ENCODE measurements around the gene NSD1.

DNA sequence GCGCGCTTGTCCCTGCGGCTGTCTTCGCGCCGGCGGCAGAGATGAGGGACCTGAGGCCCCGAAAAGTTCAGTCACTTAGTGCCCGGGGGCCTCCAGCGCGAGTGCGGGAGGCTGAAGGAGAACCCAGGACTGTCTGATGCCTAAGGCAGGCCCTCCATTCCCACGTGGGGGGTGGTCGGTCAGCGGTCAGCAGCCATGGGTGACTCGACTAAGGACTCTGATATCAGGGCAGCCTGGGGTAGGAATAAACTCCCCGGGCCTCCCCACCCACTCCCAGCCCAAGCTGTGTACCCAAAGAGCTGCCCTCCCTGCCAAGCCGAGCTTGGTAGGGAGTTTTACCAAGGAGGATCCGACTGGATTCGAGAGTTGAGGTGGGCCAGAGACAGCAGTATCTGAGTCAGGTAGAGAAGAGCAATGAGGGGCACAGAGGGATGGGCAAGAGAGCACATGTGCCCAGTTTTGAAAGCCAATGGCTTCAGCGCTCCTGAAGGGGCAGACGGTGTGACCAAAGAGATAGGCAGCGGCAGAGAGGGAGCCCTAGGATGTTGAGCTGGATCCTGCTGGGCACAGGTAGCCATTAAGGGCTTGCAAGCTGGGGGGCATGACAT lies 46.1 kb upstream of the NSD1 start:
- TF ChIP-seq, protein P1, sequence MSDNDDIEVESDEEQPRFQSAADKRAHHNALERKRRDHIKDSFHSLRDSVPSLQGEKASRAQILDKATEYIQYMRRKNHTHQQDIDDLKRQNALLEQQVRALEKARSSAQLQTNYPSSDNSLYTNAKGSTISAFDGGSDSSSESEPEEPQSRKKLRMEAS (IDR thresholded peaks at IDR 0.05), result no peak
- TF ChIP-seq, protein P2, sequence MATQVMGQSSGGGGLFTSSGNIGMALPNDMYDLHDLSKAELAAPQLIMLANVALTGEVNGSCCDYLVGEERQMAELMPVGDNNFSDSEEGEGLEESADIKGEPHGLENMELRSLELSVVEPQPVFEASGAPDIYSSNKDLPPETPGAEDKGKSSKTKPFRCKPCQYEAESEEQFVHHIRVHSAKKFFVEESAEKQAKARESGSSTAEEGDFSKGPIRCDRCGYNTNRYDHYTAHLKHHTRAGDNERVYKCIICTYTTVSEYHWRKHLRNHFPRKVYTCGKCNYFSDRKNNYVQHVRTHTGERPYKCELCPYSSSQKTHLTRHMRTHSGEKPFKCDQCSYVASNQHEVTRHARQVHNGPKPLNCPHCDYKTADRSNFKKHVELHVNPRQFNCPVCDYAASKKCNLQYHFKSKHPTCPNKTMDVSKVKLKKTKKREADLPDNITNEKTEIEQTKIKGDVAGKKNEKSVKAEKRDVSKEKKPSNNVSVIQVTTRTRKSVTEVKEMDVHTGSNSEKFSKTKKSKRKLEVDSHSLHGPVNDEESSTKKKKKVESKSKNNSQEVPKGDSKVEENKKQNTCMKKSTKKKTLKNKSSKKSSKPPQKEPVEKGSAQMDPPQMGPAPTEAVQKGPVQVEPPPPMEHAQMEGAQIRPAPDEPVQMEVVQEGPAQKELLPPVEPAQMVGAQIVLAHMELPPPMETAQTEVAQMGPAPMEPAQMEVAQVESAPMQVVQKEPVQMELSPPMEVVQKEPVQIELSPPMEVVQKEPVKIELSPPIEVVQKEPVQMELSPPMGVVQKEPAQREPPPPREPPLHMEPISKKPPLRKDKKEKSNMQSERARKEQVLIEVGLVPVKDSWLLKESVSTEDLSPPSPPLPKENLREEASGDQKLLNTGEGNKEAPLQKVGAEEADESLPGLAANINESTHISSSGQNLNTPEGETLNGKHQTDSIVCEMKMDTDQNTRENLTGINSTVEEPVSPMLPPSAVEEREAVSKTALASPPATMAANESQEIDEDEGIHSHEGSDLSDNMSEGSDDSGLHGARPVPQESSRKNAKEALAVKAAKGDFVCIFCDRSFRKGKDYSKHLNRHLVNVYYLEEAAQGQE (IDR thresholded peaks at IDR 0.05; ENCODE audit: low read depth), result no peak
- TF ChIP-seq EP300 (IDR thresholded peaks at IDR 0.05; ENCODE audit: borderline replicate concordance), result no peak
- TF ChIP-seq TAF1 (IDR thresholded peaks at IDR 0.05; ENCODE audit: low read depth), result no peak
- no peak for TF ChIP-seq CREB1 (IDR thresholded peaks at IDR 0.05; ENCODE audit: low read depth)
- TF ChIP-seq EGR1 (IDR thresholded peaks at IDR 0.05), result no peak
- TF ChIP-seq TCF12 (IDR thresholded peaks at IDR 0.05; ENCODE audit: low read depth), result no peak
- no peak for TF ChIP-seq ZBTB7A (IDR thresholded peaks at IDR 0.05; ENCODE audit: low read depth)
